HL-60/S4 treated with phorbol 12-myristate 13-acetate at 8.2 ng/mL for 4 days and 3 days (cell line): ENCODE data around the gene ATP1A1.

Experiments used
- in situ Hi-C: fragments of 300-500 bp; cut with MboI; formaldehyde crosslinking; loops from 2 replicates; pipeline ENCODE4 v1.15.0; 2022; ENCODE audit warnings: low sequenced_read_pairs

The ATP1A1 gene

DNA sequence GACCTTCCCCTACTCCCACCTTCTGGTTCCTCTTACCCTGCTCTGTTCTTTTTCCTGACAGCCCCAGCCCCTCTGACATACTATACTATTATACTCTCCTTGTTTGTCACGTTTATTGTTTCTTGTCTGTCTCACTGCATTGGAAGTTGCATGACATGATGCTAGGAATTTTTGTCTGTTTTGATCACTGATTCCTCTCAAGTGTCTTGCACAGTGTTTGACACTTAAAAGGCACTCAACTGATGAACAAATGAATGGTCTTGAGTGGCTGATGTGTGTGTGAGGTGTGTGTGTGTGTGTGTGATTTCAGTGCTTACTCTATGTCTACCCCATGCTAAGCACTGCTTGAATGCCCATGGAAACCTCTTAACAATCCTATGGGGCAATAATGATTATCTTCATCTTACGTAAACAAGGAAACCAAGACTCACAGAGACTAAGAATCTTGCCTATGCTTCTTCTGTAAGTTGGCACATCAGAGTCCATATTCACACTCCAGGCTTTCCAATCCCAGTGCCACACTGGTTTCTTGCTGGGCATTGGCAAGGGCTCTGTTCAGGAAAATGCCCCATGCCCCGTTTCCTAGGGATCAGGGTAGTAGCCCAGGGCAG, 59.7 kb downstream of the ATP1A1 start:
- in situ Hi-C loops: no loop called here

DNA sequence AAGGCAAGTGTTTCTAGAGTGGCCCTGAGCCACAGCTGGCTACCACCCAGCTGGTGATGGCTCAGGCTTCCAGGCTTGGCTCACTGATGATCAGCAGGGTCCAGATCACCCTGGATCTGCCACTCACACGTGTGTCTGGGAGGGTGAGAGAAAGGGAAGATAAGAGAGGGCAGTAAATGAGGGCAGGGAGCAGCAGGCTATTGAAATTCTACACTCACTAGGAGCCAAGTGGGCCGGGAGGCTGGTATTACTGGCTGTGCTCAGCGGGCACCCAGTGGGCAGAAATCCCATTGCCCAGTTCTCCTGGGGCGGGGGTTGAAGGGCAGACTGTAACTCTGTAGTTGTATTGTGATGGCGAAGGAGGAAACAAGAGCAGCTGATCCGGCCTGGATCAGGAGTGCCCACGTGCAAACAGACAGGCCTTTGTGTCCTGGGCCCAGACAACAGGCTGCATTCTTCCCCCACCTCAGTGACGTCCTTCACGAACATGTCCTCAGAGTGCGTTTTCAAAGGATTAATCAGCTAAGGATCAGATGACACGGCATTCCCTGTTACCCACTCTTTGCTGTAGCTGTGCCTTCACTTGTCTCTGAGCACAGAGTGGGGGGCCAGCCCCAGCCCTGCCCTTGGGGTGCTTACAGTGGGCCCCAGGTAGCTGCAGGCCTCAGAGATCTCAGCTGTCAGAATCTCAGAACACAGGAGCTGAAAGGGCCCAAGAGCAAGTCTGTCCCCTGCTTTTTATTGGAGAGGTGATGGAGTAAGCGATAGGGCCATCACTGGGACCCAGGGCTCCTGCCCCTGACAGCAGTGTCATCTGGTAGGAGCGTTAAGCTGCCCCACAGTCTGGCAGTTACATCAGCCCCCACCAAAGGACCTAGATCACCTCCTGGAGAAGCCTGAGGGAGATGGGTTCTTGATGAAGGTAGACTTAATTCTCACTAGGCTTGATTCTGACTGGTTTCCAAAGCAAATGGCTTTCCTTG, 60.5 kb downstream of the ATP1A1 start:
- in situ Hi-C loops: no loop called here

DNA sequence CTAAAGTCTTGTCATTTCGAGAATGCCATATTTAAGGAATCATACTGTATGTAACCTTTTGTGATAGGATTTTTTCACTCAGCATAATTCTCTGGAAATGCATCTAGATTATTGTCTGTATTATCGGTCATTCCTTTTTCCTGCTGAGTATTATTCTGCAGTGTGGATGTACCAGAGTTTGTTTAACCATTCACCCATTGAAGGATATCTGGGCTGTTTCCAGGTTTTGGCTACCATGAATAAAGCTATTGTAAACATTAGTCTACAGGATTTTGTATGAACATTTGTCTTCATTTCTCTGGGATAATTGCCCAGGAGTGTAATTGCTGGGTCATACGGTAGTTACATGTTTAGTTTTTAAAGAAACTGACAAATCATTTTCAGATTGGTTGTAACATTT, 61.8 kb downstream of the ATP1A1 start:
- in situ Hi-C loops: no loop called here

DNA sequence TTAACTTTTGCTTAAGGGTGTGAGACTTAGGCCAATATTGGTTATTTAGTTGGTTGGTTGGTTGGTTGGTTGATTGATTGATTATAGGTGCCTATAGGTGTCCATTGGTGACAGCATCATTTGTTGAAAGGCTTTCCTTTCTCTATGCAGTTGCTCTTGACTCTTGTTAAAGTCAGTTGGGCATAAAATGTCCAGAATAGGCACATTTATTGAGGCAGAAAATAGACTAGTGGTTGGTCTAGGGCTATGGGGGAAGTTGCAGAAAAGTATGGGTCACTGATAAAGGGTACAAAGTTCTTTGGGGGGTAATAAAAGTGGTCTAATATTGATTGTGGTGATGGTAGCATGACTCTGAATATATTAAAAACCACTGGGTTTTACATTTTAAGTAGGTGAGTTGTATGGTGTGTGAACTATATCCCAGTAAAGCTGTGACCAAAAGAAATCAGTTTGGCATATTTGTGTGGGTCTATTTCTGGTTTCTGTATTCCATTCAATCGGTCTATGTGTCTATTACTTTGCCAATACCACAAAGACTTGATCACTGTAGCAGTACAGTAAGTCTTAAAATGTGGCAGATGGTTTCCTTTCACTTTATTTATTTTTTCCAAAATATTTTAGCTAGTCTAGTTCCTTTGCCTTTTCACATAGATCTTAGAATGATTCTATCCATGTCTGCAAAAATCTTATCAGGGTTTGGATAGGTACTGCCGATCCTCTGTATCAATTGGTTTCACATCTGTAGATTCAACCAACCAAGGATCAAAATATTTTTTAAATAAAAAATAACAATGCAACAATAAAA, 63.0 kb downstream of the ATP1A1 start:
- in situ Hi-C loops: no loop called here

DNA sequence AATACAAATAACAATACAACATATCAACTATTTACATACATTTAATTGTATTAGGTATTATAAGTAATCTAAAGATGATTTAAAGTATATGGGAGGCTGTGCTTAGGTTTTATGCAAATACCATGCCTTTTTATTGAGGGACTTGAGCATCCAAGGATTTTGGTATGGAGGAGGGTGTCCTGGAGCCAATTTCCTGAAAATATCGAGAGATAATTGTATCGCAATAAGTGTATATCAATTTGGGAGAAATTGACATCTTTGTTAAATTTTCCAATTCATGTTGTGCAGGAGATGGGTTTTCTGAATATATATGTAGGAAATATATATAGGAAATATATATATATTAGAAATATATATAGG, 63.5 kb downstream of the ATP1A1 start:
- in situ Hi-C loops: no loop called here

DNA sequence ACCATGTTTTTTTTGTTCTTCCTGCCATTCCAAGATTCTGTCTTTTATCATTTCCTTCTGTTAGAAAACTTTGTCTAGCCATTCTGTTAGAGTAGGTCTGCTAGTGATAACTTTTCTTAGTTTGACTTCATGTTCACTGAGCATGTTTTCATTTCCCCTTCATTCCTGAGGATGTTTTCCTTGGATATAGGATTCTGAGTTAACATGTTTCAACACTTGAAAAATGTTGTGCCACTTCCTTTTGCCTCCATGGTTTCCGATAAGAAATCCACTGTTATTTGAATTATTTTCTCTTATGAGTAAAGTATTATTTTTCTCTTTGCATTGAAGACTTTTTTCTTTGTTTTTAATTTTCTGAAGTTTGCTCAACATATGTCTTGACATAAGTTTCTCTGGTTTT, 66.7 kb downstream of the ATP1A1 start:
- in situ Hi-C loops: no loop called here

DNA sequence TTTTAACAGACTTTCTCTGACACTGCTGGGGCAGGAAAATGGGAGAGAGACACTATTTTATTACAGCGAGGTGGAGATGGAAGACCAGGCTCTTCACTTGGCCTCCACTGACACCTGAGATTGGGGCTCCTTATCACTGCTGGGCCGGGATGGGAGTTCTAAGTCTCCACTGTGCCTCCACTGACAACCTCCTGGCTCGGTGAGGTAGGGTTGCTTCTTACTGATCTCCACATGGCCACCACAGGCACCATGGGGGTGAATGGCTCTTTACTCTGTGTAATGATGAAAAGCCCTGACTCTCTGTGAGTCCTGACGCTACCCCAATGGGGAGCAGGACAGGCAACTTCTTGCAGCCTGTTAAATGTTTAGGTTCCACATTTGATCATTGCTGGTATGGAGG, 67.7 kb downstream of the ATP1A1 start:
- in situ Hi-C loops: no loop called here

DNA sequence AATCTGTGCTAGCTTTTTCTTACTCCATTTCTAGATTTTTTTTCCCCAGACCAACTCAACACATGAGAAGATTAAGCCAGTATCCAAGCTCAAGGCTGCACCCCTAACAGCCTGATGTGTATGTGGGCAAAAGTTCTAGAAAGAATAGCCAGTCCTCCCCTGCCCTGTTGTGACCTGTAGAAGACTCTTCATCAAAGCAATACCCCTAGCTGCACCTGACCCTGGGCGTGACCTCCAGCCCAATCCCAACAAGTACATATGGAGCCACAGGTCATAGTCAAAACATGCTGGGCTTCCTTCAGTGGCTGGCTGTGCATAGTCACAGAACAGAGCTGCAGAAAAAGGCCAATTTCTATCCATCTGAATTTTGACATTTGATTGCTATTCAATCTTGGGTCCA, 72.5 kb downstream of the ATP1A1 start:
- in situ Hi-C loops: no loop called here

DNA sequence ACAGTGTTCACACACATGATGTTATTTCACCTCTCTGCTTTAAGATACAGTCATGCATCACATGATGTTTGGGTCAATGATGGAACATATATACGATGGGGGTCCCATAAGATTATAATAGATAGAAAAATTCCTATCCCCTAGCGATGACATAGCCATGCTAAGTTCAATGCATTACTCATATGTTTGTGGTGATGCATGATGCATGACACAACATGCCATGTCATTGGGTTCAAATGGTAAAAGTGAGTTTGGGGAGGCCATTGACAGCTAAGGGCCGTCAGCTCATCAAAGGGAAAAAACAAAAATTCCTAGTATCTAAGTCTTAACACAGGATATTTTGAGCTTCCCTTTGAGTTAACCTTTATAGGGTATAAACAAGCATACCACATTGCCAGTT, 73.6 kb downstream of the ATP1A1 start:
- in situ Hi-C loops: no loop called here

DNA sequence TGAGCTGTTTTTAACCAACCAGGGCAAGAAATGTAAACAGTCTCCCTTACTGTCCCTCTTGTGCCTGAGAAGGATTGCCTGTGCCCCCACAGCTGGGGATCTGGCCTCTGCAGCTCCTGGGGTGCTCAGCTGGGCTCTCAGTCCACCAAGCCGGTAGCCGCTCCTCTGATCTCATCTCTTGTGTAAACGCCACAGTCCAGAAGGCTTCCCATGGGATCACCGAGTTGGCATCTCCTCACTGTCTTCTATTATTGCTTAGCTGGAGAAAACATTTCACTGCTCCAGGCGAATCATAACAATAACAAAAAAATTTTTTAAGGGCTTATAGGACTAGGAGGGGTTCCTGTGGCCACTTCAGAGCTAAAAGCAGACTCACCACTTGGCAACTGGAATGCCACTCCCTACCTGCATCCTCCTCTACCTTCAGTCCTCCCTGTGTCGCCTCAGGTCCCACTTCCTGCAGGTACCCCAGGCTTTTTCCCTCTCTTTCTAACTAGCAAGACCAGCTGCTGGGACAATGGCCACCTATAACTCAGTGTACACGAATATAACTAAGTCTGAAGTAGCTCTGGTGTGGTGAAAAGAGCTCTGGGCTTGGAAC, 75.8 kb downstream of the ATP1A1 start:
- in situ Hi-C loops: no loop called here

DNA sequence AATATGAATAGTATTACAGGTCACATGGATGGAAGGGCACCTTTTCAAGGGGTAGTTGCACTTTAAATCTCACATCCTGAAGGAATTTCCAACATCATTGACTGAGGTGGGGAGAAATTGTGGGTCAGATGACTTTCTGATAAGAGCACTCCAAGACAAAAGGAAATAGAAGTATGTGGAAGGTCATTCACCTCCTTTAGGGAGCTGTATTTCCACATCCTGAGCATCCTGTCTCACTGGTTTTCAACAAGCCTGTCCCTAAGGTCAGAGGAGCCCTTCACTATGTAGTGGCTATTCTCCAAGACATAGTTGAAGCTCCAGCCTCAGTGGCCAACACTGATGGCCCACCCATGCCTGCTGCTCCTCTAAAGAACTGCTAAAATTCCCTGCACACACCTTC, 76.5 kb downstream of the ATP1A1 start:
- in situ Hi-C loops: no loop called here

DNA sequence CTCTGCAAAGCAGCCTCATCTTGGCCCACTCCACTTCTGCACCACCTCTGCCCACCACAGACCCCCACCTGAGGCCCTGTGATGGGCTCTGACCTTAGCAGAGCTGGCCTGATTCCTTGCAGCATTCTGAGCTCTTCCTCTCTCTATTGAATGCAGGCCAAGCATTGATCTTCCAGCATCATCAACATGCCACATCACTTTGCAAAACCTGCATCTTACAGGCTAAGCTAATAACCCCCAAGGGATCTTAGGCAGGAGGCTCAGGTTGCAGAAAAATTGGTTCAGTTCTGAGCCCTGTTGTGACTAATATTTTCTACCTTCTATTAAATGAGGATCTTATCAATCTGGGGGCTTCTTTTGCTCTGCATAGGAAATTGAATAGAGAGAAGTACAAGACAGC, 78.7 kb downstream of the ATP1A1 start:
- in situ Hi-C loops: no loop called here

DNA sequence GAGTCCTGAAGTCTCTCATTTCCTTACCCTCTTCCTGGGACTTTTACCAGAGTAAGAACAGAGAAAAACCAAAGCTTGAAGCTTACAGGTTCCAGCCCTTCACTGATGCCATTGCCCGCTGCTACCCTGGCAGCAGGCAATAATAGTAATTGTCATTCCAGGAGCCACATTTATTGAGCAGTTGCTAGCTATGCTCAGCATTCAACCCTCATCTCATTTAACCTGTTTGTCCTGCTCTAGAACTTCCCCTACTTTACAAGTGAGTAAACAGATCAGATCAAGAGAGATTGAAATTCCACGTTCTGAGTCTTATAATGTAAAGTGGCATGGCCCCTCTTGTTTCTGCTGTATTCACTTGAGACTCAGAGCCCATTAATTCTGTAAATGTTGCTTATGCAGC, 80.4 kb downstream of the ATP1A1 start:
- in situ Hi-C loops: no loop called here

DNA sequence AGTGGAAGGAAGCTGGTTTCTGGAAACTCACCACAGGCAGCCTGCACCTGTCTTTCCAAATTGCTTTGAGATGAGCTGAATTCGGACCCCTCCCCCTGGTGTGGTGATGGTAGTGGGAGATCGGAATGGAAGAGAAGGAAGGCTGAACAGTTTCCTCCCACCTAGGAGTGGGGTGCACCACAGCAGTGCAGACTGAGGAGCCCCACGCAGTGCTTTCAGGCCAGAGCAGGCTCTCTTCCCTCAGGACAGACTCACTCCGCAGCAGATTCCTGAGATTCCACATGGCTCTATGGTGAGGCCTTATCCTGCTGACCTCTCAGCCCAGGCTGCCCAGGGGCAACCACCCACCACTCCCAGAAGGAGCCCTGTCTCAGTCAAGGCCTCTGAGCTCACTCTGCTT, 80.9 kb downstream of the ATP1A1 start:
- in situ Hi-C loops: no loop called here
